ENCODE results near the gene NAT9. TPM values are rescaled to one million over a fixed set of nuclear protein-coding genes. Genes with fewer than 3 reads are reported as not detected.
A peak's percentile ranks its signal among the peaks of the same experiment; 100 is the strongest.

NAT9 gene
- total and polyA plus RNA-seq, 2 experiments from 2014 or later = 29.2 to 34.8 TPM

DNA sequence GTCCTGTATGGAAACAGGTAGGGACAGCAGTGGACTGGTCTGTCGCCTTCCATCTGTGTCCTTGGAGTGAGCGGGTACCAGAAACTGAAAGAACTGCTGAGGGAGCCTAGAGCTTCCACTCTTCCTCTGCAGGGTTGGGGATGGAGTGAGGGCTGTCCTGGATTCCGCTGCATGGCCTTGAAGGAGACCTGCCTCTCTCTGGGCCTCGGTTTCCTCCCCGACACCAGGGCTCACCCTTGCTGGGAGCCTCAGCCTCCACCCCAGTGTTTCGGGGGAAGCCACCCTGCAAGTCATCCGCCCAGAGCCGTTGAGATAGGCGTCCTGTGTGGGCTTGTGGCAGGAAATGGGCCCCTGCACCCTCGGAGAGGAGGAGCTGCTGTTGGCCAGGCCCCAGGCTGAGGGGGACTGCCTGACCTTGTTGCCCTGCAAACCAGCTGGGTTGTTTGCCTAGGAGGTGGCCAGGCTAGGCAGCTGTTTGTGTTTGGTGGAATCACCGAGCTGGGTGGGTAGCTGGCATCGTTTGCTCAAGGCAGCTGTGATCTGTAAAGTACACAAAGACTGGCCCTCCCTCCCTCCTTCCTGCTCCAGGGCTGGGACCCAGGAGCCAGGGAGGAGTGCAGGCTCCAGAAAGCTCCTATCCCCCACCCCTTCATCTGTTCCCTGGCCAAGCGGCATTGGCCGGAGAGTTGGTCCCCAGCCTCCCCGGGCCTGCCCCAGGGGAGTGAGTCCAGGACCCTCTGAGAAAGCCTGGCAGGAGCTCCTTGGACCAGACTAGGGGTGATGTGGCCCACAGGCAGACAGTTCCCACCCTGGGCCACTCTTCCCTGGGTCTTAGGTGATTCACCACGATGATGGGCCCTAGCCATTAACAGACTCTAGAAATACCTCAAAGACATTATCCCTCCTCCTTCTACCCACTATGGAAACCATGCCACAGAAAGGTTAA is 37.8 kb downstream of the NAT9 start:
- Histone ChIP-seq H3K9me2 (replicated peaks; ENCODE audit: insufficient read depth) (no peaks in the 10 kb centered on the region), H4K20me1 (ENCODE audit: insufficient read depth, poor library complexity, severe bottlenecking) (no peaks in the 10 kb centered on the region), H3K4me3 (no peak overlapping the region), H3K27ac (no peak overlapping the region), H2AFZ (no peak overlapping the region), H3K79me2 (no peaks in the 10 kb centered on the region), H3K36me3 (replicated peaks; ENCODE audit: insufficient read depth, low read depth) (no peaks in the 10 kb centered on the region), H3K9me3 (ENCODE audit: low read depth) (no peaks in the 10 kb centered on the region), H3K27me3 (no peaks in the 10 kb centered on the region), H3K4me2 (peak overlapping the region; percentile 84), H3K4me1 (ENCODE audit: insufficient read depth) (peaks cover 13% of the 10 kb centered on the region)
- 50% methylated on average over 16 of the region's 16 CpGs for WGBS (ENCODE audit: low lambda C conversion rate, missing lambda C conversion rate)
- DNase-seq (ENCODE audit: low spot score) = peak; percentile 18
- TF ChIP-seq EZH2 (IDR thresholded peaks at IDR 0.05; ENCODE audit: borderline replicate concordance) (no peak), EZH2phosphoT487 (IDR thresholded peaks at IDR 0.05; ENCODE audit: low read depth, severe bottlenecking, unreplicated experiment) (no peak)
- TF ChIP-seq, protein P1, sequence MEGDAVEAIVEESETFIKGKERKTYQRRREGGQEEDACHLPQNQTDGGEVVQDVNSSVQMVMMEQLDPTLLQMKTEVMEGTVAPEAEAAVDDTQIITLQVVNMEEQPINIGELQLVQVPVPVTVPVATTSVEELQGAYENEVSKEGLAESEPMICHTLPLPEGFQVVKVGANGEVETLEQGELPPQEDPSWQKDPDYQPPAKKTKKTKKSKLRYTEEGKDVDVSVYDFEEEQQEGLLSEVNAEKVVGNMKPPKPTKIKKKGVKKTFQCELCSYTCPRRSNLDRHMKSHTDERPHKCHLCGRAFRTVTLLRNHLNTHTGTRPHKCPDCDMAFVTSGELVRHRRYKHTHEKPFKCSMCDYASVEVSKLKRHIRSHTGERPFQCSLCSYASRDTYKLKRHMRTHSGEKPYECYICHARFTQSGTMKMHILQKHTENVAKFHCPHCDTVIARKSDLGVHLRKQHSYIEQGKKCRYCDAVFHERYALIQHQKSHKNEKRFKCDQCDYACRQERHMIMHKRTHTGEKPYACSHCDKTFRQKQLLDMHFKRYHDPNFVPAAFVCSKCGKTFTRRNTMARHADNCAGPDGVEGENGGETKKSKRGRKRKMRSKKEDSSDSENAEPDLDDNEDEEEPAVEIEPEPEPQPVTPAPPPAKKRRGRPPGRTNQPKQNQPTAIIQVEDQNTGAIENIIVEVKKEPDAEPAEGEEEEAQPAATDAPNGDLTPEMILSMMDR (IDR thresholded peaks at IDR 0.05; ENCODE audit: poor library complexity) = no peak

DNA sequence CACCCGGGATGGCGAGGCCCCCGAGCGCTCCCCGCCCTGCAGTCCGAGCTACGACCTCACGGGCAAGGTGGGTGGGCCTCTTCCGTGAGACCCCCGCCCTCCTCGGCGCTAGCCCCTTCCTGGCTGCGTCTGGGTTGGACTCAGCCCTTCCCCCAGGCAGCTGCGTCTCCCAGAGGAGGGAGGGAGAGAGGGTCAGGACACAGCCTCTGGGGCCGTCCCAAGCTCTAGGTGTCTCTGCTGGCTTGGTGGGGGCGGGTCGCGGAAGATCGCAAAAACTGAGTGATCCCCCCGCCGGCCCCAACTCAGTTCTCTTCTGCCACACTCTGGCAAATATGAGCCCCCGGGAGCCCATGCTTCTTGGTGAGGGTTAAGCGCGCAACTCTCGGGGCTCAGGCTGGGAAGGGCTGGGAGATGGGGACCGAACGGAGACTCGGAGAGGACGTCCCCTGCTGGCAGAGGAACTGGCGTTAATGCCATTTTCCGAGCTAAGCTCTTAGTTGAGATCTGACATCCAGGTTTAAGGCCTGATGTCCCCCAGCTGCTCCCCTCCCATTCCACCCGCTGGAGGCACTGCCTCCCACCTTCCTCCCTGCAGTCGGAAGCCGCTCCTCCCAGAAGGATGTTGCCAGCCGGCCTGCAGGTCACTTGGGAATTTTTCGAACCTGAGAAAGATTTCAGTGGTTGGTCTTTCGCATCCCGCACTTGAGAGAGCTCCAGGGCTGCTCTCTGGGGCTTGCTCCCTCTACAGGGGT is 38.7 kb downstream of the NAT9 start:
- no peaks in the 10 kb centered on the region for H3K9me3 ChIP-seq (ENCODE audit: low read depth)
- WGBS (ENCODE audit: low lambda C conversion rate, missing lambda C conversion rate) = 6% methylated on average over 27 of the region's 38 CpGs
- H3K36me3 ChIP-seq (replicated peaks; ENCODE audit: insufficient read depth, low read depth) = no peaks in the 10 kb centered on the region
- H3K27ac ChIP-seq = peak overlapping the region; percentile 92
- H3K4me2 ChIP-seq = peak overlapping the region; percentile 84
- no peaks in the 10 kb centered on the region for H3K27me3 ChIP-seq
- peaks cover 13% of the 10 kb centered on the region for H3K4me1 ChIP-seq (ENCODE audit: insufficient read depth)
- H4K20me1 ChIP-seq (ENCODE audit: insufficient read depth, poor library complexity, severe bottlenecking) = no peaks in the 10 kb centered on the region
- peak; percentile 76 for DNase-seq (ENCODE audit: low spot score)
- H3K79me2 ChIP-seq = no peaks in the 10 kb centered on the region
- no peak overlapping the region for H3K4me3 ChIP-seq
- no peaks in the 10 kb centered on the region for H3K9me2 ChIP-seq (replicated peaks; ENCODE audit: insufficient read depth)
- TF ChIP-seq EZH2phosphoT487 (IDR thresholded peaks at IDR 0.05; ENCODE audit: low read depth, severe bottlenecking, unreplicated experiment) (no peak), EZH2 (IDR thresholded peaks at IDR 0.05; ENCODE audit: borderline replicate concordance) (peak; percentile 5)
- TF ChIP-seq, protein P1 (IDR thresholded peaks at IDR 0.05; ENCODE audit: poor library complexity) = peak; percentile 54
- H2AFZ ChIP-seq = peak overlapping the region; percentile 57

DNA sequence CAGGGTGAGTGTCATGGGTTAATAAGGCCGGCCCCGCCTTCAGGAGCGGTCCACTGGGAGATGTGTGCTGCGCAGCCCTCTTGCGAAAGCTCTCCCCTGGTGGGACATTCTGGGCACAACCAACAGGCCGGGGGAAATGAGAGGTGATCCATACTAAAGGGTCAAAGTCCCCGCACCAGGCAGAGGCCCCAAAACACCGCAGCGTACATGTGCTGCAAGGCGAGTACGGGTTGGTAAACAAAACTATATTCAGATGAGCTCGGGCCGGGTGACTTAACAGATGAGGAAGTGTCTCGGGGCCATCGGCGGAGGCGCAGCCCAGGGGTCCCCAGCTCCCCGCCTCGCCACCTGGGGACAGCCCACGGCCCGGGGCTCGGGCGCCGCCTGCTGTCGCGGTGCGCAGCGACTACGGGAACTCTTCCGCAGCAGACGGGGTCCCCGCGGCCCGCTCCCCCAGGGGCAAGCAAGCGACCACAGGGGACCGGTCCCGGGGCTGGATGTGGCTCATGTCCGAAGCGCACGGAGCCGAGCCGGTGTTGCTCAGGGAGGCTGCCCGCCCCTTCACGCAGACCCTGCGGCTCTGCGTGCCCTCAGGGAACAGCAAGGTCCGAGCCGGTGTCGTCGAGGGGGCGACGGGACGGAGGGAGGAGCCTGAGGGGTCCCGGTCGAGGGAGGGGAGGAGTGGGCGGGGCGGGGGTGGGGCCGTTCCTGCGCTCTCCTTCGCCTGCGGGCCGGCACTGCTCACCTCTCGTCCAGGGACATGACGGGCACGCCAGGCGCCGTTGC is 39.4 kb downstream of the NAT9 start, which contains the start of gene RAB37:
RAB37 (plus strand) TSS at position 744 of the 786 bp plus-strand sequence; CDS start at position 761, 17 bp downstream.
- H3K4me2 ChIP-seq = peak within 1 kb of the TSS; percentile 84
- no peaks in the 10 kb centered on the region for H3K27me3 ChIP-seq
- H3K4me1 ChIP-seq (ENCODE audit: insufficient read depth) = peaks cover 13% of the 10 kb centered on the region
- no peaks in the 10 kb centered on the region for H3K9me3 ChIP-seq (ENCODE audit: low read depth)
- no peaks in the 10 kb centered on the region for H3K9me2 ChIP-seq (replicated peaks; ENCODE audit: insufficient read depth)
- DNase-seq (ENCODE audit: low spot score) = peak; percentile 91
- H3K36me3 ChIP-seq (replicated peaks; ENCODE audit: insufficient read depth, low read depth) = no peaks in the 10 kb centered on the region
- H2AFZ ChIP-seq = peak within 1 kb of the TSS; percentile 57
- TF ChIP-seq, protein P1 (IDR thresholded peaks at IDR 0.05; ENCODE audit: poor library complexity) = peak; percentile 45
- no peak for TF ChIP-seq EZH2phosphoT487 (IDR thresholded peaks at IDR 0.05; ENCODE audit: low read depth, severe bottlenecking, unreplicated experiment)
- TF ChIP-seq EZH2 (IDR thresholded peaks at IDR 0.05; ENCODE audit: borderline replicate concordance) = no peak
- peak within 1 kb of the TSS; percentile 92 for H3K27ac ChIP-seq
- H4K20me1 ChIP-seq (ENCODE audit: insufficient read depth, poor library complexity, severe bottlenecking) = no peaks in the 10 kb centered on the region
- 2% methylated on average over 49 of the region's 67 CpGs for WGBS (ENCODE audit: low lambda C conversion rate, missing lambda C conversion rate)
- peak within 1 kb of the TSS; percentile 5 for H3K4me3 ChIP-seq
- no peaks in the 10 kb centered on the region for H3K79me2 ChIP-seq
